ENCODE data around the gene PLPP7.
"Not testable (repeated sequence)": the region's sequence is repeated elsewhere in the genome, so short reads cannot be mapped to it uniquely, and the experiment has no call there.

The PLPP7 gene

GRCh38 chr9:131349881-131350563, 60.5 kb downstream of the PLPP7 start:
- H3K4me3 ChIP-seq (ENCODE audit: low read depth, low read length) = peak overlapping the region; percentile 33; the same call in 1 of the 2 replicates
- peak; percentile 94 for TF ChIP-seq CTCF (IDR thresholded peaks at IDR 0.05; ENCODE audit: control insufficient read depth, extremely low read depth, insufficient read depth)
- peak; percentile 62 for DNase-seq (ENCODE audit: low read depth)

- not testable (repeated sequence) for H3K4me3 ChIP-seq (ENCODE audit: low read depth, low read length); DNase-seq (ENCODE audit: low read depth)
Observed at GRCh38 chr9:131356479-131356878, 67.0 kb downstream of the PLPP7 start.

GRCh38 chr9:131358556-131358955, 69.0 kb downstream of the PLPP7 start:
- no peak overlapping the region for H3K4me3 ChIP-seq (ENCODE audit: low read depth, low read length)

More at GRCh38 chr9:131358556-131358955, 69.0 kb downstream of the PLPP7 start:
- no peak for DNase-seq (ENCODE audit: low read depth)
- TF ChIP-seq CTCF (IDR thresholded peaks at IDR 0.05; ENCODE audit: control insufficient read depth, extremely low read depth, insufficient read depth) = no peak
